Hepatocyte (in vitro differentiated cells): ENCODE measurements around the gene PSMD1.

Experiments used
- EZH2 ChIP-seq: fragments of 200-600 bp; sonication (generic); IDR thresholded peaks from 2 replicates; pipeline ENCODE4 v1.6.1; 2016; ENCODE audit warnings: antibody characterized with exemption, mild to moderate bottlenecking, borderline replicate concordance
- TF ChIP-seq, protein P1 (sequence below): fragments of 200-600 bp; sonication (generic); IDR thresholded peaks from 2 replicates; pipeline ENCODE4 v1.5.1; 2016; ENCODE audit warnings: antibody characterized with exemption, mild to moderate bottlenecking; ENCODE audit not compliant: poor library complexity

DNA sequence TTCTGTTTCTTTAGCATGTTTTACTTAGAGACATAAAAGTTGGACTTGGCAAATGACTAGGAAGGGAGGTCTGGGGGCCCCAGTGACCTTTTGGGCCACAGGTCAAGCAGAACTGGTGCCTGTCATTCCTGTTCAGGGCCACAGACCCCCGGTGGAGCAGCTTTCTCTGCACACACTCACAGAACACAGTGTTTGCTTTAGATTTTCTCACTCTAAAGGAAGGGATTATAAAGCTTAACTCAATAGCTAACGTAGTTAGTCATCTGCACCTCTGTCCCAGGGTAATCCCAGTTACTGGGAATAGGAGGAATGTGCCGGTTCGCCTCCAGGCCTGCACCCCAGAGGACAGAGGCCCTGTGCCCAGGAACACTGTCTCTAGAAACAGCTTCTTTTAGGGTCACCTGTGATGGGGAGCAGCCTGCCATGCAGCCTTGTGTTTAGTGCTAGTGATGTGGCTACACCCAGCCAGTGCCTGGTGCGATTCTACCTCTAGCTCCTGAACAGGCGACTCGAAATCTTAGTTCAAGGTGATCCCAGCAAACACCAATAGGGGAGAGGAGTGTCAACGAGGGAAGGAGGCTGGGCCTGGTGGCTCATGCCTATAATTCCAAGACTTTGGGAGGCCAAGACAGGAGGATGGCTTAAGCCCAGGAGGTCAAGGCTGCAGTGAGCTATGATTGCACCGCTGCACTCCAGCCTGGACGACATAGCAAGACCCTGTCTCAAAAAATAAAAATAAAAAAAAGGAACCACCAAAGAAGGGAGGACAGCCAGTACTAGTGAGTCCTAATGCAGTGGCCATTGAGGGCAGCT is 49.2 kb upstream of the PSMD1 start:
- TF ChIP-seq, protein P1, sequence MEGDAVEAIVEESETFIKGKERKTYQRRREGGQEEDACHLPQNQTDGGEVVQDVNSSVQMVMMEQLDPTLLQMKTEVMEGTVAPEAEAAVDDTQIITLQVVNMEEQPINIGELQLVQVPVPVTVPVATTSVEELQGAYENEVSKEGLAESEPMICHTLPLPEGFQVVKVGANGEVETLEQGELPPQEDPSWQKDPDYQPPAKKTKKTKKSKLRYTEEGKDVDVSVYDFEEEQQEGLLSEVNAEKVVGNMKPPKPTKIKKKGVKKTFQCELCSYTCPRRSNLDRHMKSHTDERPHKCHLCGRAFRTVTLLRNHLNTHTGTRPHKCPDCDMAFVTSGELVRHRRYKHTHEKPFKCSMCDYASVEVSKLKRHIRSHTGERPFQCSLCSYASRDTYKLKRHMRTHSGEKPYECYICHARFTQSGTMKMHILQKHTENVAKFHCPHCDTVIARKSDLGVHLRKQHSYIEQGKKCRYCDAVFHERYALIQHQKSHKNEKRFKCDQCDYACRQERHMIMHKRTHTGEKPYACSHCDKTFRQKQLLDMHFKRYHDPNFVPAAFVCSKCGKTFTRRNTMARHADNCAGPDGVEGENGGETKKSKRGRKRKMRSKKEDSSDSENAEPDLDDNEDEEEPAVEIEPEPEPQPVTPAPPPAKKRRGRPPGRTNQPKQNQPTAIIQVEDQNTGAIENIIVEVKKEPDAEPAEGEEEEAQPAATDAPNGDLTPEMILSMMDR, result no peak
- no peak for TF ChIP-seq EZH2
